Keratinocyte (primary cell): ENCODE results near the gene GLTP.
"Not testable (repeated sequence)": the region's sequence is repeated elsewhere in the genome, so short reads cannot be mapped to it uniquely, and the experiment has no call there.

Source experiments
- CTCF ChIP-seq, 3 experiments: IDR thresholded peaks in 1 of 3; conservative IDR thresholded peaks in 1 of 3; optimal IDR thresholded peaks in 1 of 3; 2 replicates in 2 of 3; 3 replicates in 1 of 3; pipeline versions ENCODE3 to v1.5.1; 2011; ENCODE audit warnings: low read length in 3 of 3, mild to moderate bottlenecking in 3 of 3, moderate library complexity in 2 of 3, control low read depth in 1 of 3, inconsistent platforms in 1 of 3; ENCODE audit not compliant: insufficient read depth in 2 of 3; ENCODE audit errors: extremely low read depth in 1 of 3
- EZH2 ChIP-seq: IDR thresholded peaks from one replicate; pipeline ENCODE4 v1.6.1; 2012; ENCODE audit warnings: inconsistent platforms, mild to moderate bottlenecking, low read length, moderate library complexity

DNA sequence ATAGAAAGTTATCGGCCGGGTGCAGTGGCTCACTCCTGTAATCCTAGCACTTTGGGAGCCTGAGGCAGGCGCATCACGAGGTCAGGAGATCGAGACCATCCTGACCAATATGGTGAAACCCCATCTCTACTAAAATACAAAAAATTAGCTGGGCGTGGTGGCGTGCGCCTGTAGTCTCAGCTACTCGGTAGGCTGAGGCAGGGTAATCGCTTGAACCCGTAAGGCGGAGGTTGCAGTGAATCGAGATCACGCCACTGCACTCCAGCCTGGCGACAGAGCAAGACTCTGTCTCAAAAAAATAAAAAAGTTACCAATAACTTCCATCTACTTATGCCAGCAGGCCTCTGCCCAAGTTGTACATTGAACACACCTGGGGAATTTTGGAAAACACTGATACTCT is 19.0 kb upstream of the GLTP start:
- TF ChIP-seq CTCF (optimal IDR thresholded peaks at IDR 0.05 in 1 of 3, IDR thresholded peaks at IDR 0.05 in 1 of 3, conservative IDR thresholded peaks at IDR 0.05 in 1 of 3; ENCODE audit: extremely low read depth in 1 of 3, insufficient read depth in 2 of 3, low read length in 3 of 3); EZH2: not testable (repeated sequence)
